ENCODE data around the gene L1TD1.
"Not testable (repeated sequence)": the region's sequence is repeated elsewhere in the genome, so short reads cannot be mapped to it uniquely, and the experiment has no call there.

GRCh38 chr1:62182157-62182556 lies 12.5 kb upstream of the L1TD1 start:
- not testable (repeated sequence) for TF ChIP-seq CTCF (conservative IDR thresholded peaks at IDR 0.05 in 1 of 2, IDR thresholded peaks at IDR 0.05 in 1 of 2; ENCODE audit: extremely low read depth in 1 of 2, insufficient read depth in 1 of 2, low read depth in 1 of 2, low read length in 2 of 2); EZH2 (IDR thresholded peaks at IDR 0.05; ENCODE audit: borderline replicate concordance, low read length)

All from mammary epithelial cell (primary cell).